NT2/D1 (cell line): ENCODE measurements around the gene MGST2.

Source experiments
- SUZ12 ChIP-seq: IDR thresholded peaks from 2 replicates; pipeline ENCODE4 v1.6.1; 2011; ENCODE audit not compliant: insufficient read length, insufficient read depth; ENCODE audit errors: extremely low read depth
- YY1 ChIP-seq: IDR thresholded peaks from 2 replicates; pipeline ENCODE4 v1.6.1; 2011; ENCODE audit not compliant: insufficient read length, insufficient read depth

- TF ChIP-seq SUZ12 (no peak), YY1 (no peak)
These were observed 39.4 kb downstream of the MGST2 start for GRCh38 chr4:139704915-139705485.
